ENCODE measurements around the gene CLSTN1. TPM values are rescaled to one million over a fixed set of nuclear protein-coding genes. Genes with fewer than 3 reads are reported as not detected.

Gene CLSTN1
- 67.8 and 72.6 TPM in 2 replicates for total RNA-seq (2014; rRNA removed; shearing (Covaris generic))
- polyA plus RNA-seq (2016; fragmentation: Nextera tagmentation; extraction: Ambion mirVana), result 56.8 and 59.7 TPM in 2 replicates

DNA sequence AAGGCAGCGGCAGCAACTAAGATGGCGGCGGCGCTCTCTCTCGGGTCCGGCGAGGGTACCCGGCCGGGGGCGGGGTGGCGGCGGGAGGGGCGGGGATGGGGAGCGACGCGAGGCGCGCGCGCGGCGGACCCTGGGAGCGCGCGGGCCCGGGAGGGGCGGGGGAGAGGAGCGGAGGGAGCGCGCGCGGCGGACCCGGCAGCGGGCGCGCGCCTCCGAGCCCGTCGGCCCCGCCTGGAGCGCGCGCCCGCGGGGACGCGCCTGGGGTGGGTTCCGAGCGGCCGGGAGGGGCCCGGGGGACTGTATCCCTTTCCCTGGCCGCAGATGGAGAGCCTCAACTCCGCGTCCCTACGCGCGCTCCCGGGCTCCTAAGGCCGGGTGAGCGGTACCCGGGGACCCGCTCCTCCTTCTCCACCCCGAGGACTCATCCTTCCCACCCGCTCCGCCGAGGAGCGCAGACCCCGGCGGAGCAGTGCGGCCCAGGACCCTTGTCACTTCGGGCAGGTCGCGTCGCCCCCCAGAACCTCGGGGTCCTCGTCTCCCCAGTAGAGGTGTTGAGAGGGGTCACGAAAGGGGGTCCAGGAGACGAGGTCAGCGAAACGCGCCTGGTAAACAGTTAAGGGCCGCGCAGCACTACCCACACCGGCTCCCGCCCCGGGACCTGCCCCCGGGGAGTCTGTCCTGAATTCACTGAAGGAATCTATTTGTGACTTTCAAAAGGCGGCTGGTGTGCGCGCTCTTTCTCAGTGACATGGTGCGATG lies at the start of gene CLSTN1:
Gene CLSTN1 (minus strand): TSS at position 23 of the 759 bp plus-strand sequence. CDS start 232 bp downstream, outside the sequence.
- Histone ChIP-seq H3K9ac (peak within 1 kb of the TSS; percentile 83), H3K79me2 (ENCODE audit: insufficient read depth) (peaks cover 37% of the 10 kb centered on the region), H2AFZ (peak within 1 kb of the TSS; percentile 91), H3K4me3 (peak within 1 kb of the TSS; percentile 89), H3K9me3 (ENCODE audit: low read depth) (no peaks in the 10 kb centered on the region), H3K27me3 (replicated peaks; ENCODE audit: insufficient read depth) (no peaks in the 10 kb centered on the region), H3K9me2 (ENCODE audit: insufficient read depth) (no peaks in the 10 kb centered on the region), H4K20me1 (ENCODE audit: insufficient read depth) (0 out of 2 replicates have a peak, but pooled peaks cover 14% of the 10 kb centered on the region), H3K4me1 (ENCODE audit: insufficient read depth) (peaks cover 40% of the 10 kb centered on the region), H3K4me2 (ENCODE audit: unreplicated experiment) (peak within 1 kb of the TSS; percentile 93), H3K27ac (no peak within 1 kb of the TSS; the same call in 1 of the 2 replicates), H3K36me3 (ENCODE audit: low read depth) (no peaks in the 10 kb centered on the region), H3F3A (ENCODE audit: insufficient read depth) (peaks cover 35% of the 10 kb centered on the region)
- no peak for TF ChIP-seq EZH2 (IDR thresholded peaks at IDR 0.05; ENCODE audit: insufficient read depth, poor library complexity, severe bottlenecking)
- in situ Hi-C loops (cut with MboI), result no loop called here
- peak; percentile 94 for DNase-seq
- WGBS, 2 experiments (ENCODE audit: low coverage in 1 of 2, low lambda C conversion rate in 2 of 2, missing lambda C conversion rate in 2 of 2), result 1 to 3% methylated on average over 21 to 53 of the region's 93 CpGs

GRCh38 chr1:9873385-9873784 lies 49.6 kb upstream of the CLSTN1 start:
- WGBS, 2 experiments (ENCODE audit: low coverage in 1 of 2, low lambda C conversion rate in 2 of 2, missing lambda C conversion rate in 2 of 2), result 92 to 96% methylated on average over 5 of the region's 5 CpGs
- no peak for DNase-seq
- in situ Hi-C loops (cut with MboI), result loop anchor here (10.0 kb wide), 1 partner anchor 71 kb away; the partner anchor contains the start of genes LZIC and NMNAT1

GRCh38 chr1:9872430-9873165 lies 48.8 kb upstream of the CLSTN1 start:
- no peaks in the 10 kb centered on the region for H3K4me1 ChIP-seq (ENCODE audit: insufficient read depth)
- no peaks in the 10 kb centered on the region for H3K36me3 ChIP-seq (ENCODE audit: low read depth)
- H3K27me3 ChIP-seq (replicated peaks; ENCODE audit: insufficient read depth), result no peaks in the 10 kb centered on the region
- DNase-seq, result no peak
- H3K9me2 ChIP-seq (ENCODE audit: insufficient read depth), result no peaks in the 10 kb centered on the region
- no peaks in the 10 kb centered on the region for H3F3A ChIP-seq (ENCODE audit: insufficient read depth)
- H3K9me3 ChIP-seq (ENCODE audit: low read depth), result no peaks in the 10 kb centered on the region
- WGBS, 2 experiments (ENCODE audit: low coverage in 1 of 2, low lambda C conversion rate in 2 of 2, missing lambda C conversion rate in 2 of 2), result 81 to 82% methylated on average over 11 of the region's 11 CpGs
- H3K4me3 ChIP-seq, result no peak overlapping the region
- no peak overlapping the region for H3K9ac ChIP-seq
- no peak for TF ChIP-seq EZH2 (IDR thresholded peaks at IDR 0.05; ENCODE audit: insufficient read depth, poor library complexity, severe bottlenecking)
- TF ChIP-seq EZH2phosphoT487 (IDR thresholded peaks at IDR 0.05; ENCODE audit: insufficient read depth, low read depth), result no peak
- H2AFZ ChIP-seq, result no peak overlapping the region
- no peaks in the 10 kb centered on the region for H4K20me1 ChIP-seq (ENCODE audit: insufficient read depth)
- in situ Hi-C loops (cut with MboI), result loop anchor here (10.0 kb wide), 1 partner anchor 72 kb away; the partner anchor contains the start of genes LZIC and NMNAT1
- no peak overlapping the region for H3K4me2 ChIP-seq (ENCODE audit: unreplicated experiment)
- H3K79me2 ChIP-seq (ENCODE audit: insufficient read depth), result no peaks in the 10 kb centered on the region
- no peak overlapping the region for H3K27ac ChIP-seq

More at GRCh38 chr1:9873385-9873784, 49.6 kb upstream of the CLSTN1 start:
- Histone ChIP-seq H3K9me2 (ENCODE audit: insufficient read depth) (no peaks in the 10 kb centered on the region), H3K79me2 (ENCODE audit: insufficient read depth) (no peaks in the 10 kb centered on the region), H3K4me3 (no peak overlapping the region), H3K9ac (no peak overlapping the region), H3K9me3 (ENCODE audit: low read depth) (no peaks in the 10 kb centered on the region), H3K4me1 (ENCODE audit: insufficient read depth) (no peaks in the 10 kb centered on the region), H3K36me3 (ENCODE audit: low read depth) (no peaks in the 10 kb centered on the region), H3F3A (ENCODE audit: insufficient read depth) (no peaks in the 10 kb centered on the region), H2AFZ (no peak overlapping the region), H3K4me2 (ENCODE audit: unreplicated experiment) (no peak overlapping the region), H3K27ac (no peak overlapping the region), H3K27me3 (replicated peaks; ENCODE audit: insufficient read depth) (no peaks in the 10 kb centered on the region), H4K20me1 (ENCODE audit: insufficient read depth) (no peaks in the 10 kb centered on the region)
- no peak for TF ChIP-seq EZH2phosphoT487 (IDR thresholded peaks at IDR 0.05; ENCODE audit: insufficient read depth, low read depth)

DNA sequence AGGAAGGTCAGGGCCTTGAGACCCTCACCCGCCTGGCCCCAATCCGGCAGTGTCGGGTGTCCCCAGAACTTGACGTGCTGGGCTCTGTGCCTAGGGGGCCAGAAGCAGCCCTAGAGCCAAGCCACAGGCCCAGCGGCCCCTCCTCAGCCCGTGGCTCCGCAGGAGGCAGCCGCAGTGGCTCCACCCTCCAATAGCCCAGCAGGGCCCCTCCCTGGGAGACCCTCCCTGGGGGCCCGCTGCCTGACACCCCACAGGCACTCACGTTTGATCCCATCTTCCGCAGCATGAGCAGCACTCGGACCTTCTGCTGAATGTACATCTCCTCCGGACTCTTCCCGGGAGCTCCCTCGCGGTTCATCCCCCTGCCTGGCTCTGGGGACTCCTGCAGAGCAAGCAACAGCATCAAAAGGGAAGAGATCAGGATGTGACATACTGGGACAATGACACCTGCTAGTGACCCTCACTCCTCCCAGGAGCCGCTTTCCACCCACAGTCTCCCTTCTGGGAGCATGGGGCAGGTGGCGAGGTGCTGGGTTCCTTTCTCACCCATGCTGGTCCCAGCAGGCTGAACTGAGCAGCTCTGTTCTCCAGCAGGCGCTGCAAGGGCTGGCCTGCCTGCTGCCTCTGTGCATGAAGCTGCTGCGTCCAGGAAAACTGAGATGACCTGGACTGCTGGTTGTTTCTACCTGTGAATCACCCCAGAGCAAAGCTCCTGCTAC lies 48.1 kb upstream of the CLSTN1 start:
- H3K9me2 ChIP-seq (ENCODE audit: insufficient read depth), result no peaks in the 10 kb centered on the region

More for the DNA sequence above, 48.1 kb upstream of the CLSTN1 start:
- TF ChIP-seq EZH2phosphoT487 (IDR thresholded peaks at IDR 0.05; ENCODE audit: insufficient read depth, low read depth) (no peak), EZH2 (IDR thresholded peaks at IDR 0.05; ENCODE audit: insufficient read depth, poor library complexity, severe bottlenecking) (no peak)
- no peak overlapping the region for H3K27ac ChIP-seq
- H4K20me1 ChIP-seq (ENCODE audit: insufficient read depth), result no peaks in the 10 kb centered on the region
- no peaks in the 10 kb centered on the region for H3K27me3 ChIP-seq (replicated peaks; ENCODE audit: insufficient read depth)
- H3K9ac ChIP-seq, result no peak overlapping the region
- no peak for DNase-seq
- no peaks in the 10 kb centered on the region for H3K9me3 ChIP-seq (ENCODE audit: low read depth)
- no peaks in the 10 kb centered on the region for H3K79me2 ChIP-seq (ENCODE audit: insufficient read depth)
- no peaks in the 10 kb centered on the region for H3K36me3 ChIP-seq (ENCODE audit: low read depth)
- in situ Hi-C loops (cut with MboI), result loop anchor here (10.0 kb wide), 1 partner anchor 73 kb away; the partner anchor contains the start of genes LZIC and NMNAT1
- 88 to 92% methylated on average over 18 of the region's 20 CpGs for WGBS, 2 experiments (ENCODE audit: low coverage in 1 of 2, low lambda C conversion rate in 2 of 2, missing lambda C conversion rate in 2 of 2)
- H3K4me1 ChIP-seq (ENCODE audit: insufficient read depth), result no peaks in the 10 kb centered on the region
- H3K4me3 ChIP-seq, result no peak overlapping the region
- no peak overlapping the region for H3K4me2 ChIP-seq (ENCODE audit: unreplicated experiment)
- no peaks in the 10 kb centered on the region for H3F3A ChIP-seq (ENCODE audit: insufficient read depth)
- H2AFZ ChIP-seq, result no peak overlapping the region
